ENCODE measurements around the gene EIF3L. TPM values are rescaled to one million over a fixed set of nuclear protein-coding genes. Genes with fewer than 3 reads are reported as not detected.

EIF3L gene
- total and polyA plus RNA-seq, 9 of the 15 experiments (the other 6 are each of a cell fraction or from before 2014, with no cell fraction given), result 257 to 699 (median 368) TPM

DNA sequence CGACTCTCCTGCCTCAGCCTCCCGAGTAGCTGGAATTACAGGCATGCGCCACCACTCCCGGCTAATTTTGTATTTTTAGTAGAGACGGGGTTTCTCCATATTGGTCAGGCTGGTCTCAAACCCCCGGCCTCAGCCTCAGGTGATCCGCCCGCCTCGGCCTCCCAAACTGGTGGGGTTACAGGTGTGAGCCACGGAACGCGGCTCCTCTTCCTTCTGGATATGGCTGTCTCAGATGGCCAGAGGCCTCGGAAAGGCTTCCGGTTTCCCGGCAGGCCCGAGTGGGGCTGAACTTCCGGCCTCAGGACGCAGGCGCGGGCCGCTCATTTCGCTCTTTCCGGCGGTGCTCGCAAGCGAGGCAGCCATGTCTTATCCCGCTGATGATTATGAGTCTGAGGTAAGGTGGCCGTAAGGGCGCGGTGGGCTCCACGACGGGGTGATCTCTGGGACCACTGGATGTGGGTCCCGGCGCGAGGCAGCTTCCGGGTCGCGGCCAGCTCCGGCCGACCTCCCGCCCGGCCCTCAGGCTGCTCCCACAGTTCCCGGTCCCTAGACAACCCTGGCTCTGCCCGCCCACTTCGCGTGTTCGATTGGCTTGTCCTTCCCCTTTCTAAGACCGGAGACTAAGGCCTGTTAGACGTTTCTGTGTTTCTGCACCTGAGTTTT lies at the start of gene EIF3L (continued):
- TF ChIP-seq CREB3L1 (IDR thresholded peaks at IDR 0.05; ENCODE audit: borderline replicate concordance, low read depth), result peak; percentile 51; the same call in 1 of the 2 replicates
- peak; percentile 95 to 96 for TF ChIP-seq NRF1 (conservative IDR thresholded peaks at IDR 0.05 in 1 of 2, IDR thresholded peaks at IDR 0.05 in 1 of 2)
- no peak for TF ChIP-seq ILK (tag; IDR thresholded peaks at IDR 0.05; ENCODE audit: borderline replicate concordance, low read depth)
- no peak for TF ChIP-seq NR2C2 (CRISPR knock-in tag; IDR thresholded peaks at IDR 0.05)
- peak; percentile 91 for TF ChIP-seq NR2C2 (tag; IDR thresholded peaks at IDR 0.05)
- TF ChIP-seq ARID4B (CRISPR knock-in tag; IDR thresholded peaks at IDR 0.05), result peak; percentile 58; the same call in 1 of the 2 replicates
- peak; percentile 93 for TF ChIP-seq EP400 (IDR thresholded peaks at IDR 0.05)
- TF ChIP-seq NFIC (IDR thresholded peaks at IDR 0.05), result peak; percentile 29; the same call in 1 of the 2 replicates
- TF ChIP-seq, protein P1, sequence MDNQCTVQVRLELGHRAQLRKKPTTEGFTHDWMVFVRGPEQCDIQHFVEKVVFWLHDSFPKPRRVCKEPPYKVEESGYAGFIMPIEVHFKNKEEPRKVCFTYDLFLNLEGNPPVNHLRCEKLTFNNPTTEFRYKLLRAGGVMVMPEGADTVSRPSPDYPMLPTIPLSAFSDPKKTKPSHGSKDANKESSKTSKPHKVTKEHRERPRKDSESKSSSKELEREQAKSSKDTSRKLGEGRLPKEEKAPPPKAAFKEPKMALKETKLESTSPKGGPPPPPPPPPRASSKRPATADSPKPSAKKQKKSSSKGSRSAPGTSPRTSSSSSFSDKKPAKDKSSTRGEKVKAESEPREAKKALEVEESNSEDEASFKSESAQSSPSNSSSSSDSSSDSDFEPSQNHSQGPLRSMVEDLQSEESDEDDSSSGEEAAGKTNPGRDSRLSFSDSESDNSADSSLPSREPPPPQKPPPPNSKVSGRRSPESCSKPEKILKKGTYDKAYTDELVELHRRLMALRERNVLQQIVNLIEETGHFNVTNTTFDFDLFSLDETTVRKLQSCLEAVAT (IDR thresholded peaks at IDR 0.05), result peak in 1 of 2 experiments; percentile 36; a peak in 1 of 4 replicates
- 0 out of 4 replicates have a peak, but pooled peaks of 1 of the 2 experiments have one; percentile 48 for TF ChIP-seq UBTF (IDR thresholded peaks at IDR 0.05; ENCODE audit: borderline replicate concordance in 1 of 2, low read depth in 2 of 2, low read length in 2 of 2)

All from K562 (cell line).